Muscle of leg (tissue), 11 donors: ENCODE measurements around the gene CSF1R. TPM values are rescaled to one million over a fixed set of nuclear protein-coding genes. Genes with fewer than 3 reads are reported as not detected.

Source experiments
- DNase-seq: peaks from one replicate; pipeline ENCODE4 v3.0.0; 2013
- H3K27ac ChIP-seq: one replicate; pipeline ENCODE4 v1.5.1; 2013; ENCODE audit warnings: mild to moderate bottlenecking, low read length, control low read depth
- H3K27me3 ChIP-seq: one replicate; pipeline ENCODE4 v1.6.1; 2013; ENCODE audit warnings: low read length; ENCODE audit not compliant: control insufficient read depth, insufficient read depth
- H3K36me3 ChIP-seq: one replicate; pipeline ENCODE4 v1.6.1; 2013; ENCODE audit warnings: low read length; ENCODE audit not compliant: control insufficient read depth, insufficient read depth
- H3K4me1 ChIP-seq: one replicate; pipeline ENCODE4 v1.6.1; 2013; ENCODE audit warnings: low read length; ENCODE audit not compliant: control insufficient read depth, insufficient read depth
- H3K4me3 ChIP-seq: one replicate; pipeline ENCODE4 v1.5.1; 2013; ENCODE audit warnings: low read length, control low read depth
- H3K9me3 ChIP-seq: replicated peaks from 2 replicates; pipeline ENCODE4 v1.6.1; 2013; ENCODE audit warnings: low read depth, low read length; ENCODE audit not compliant: control insufficient read depth
- WGBS: methylation state at CpG from one replicate; pipeline ENCODE4 v1.1.5; 2013; ENCODE audit warnings: missing lambda C conversion rate; ENCODE audit not compliant: insufficient coverage; 5-methylcytosine and 5-hydroxymethylcytosine counted together
- polyA plus RNA-seq, 8 donors: library from polyadenylated mRNA; unstranded; fragments of 120-200 nt; gene quantifications; one replicate each; pipeline versions ENCODE4 v1.2.1 to v1.2.3, GENCODE V29; 2013; ENCODE audit warnings: inconsistent platforms in 1 of 8, low replicate concordance in 1 of 8; ENCODE audit not compliant: insufficient read length in 8 of 8, insufficient read depth in 1 of 8
- total RNA-seq: library from RNA; stranded (reverse); fragments of 120-200 nt; gene quantifications from one replicate; pipeline ENCODE4 v1.2.4, GENCODE V29; 2013

Gene CSF1R
- total and polyA plus RNA-seq, 9 donors: 9.2 to 34.5 (median 27.3) TPM

GRCh38 chr5:150080696-150081435 is 5.5 kb downstream of the CSF1R start:
- DNase-seq: no peak
- Histone ChIP-seq H3K4me3 (no peak overlapping the region), H3K27ac (no peak overlapping the region), H3K36me3 (no peaks in the 10 kb centered on the region), H3K9me3 (no peaks in the 10 kb centered on the region), H3K4me1 (peaks cover 10% of the 10 kb centered on the region), H3K27me3 (peaks cover 2% of the 10 kb centered on the region)
- WGBS: 89% methylated on average over 12 of the region's 15 CpGs

- Histone ChIP-seq H3K4me3 (no peak overlapping the region), H3K27ac (no peak overlapping the region), H3K9me3 (no peaks in the 10 kb centered on the region), H3K36me3 (no peaks in the 10 kb centered on the region), H3K27me3 (peaks cover 2% of the 10 kb centered on the region), H3K4me1 (peaks cover 10% of the 10 kb centered on the region)
- 94% methylated on average over 18 of the region's 19 CpGs for whole genome bisulfite sequencing
- DNase-seq: no peak
Measured at GRCh38 chr5:150079909-150080461, 6.4 kb downstream of the CSF1R start.

GRCh38 chr5:150078802-150079689 is 7.3 kb downstream of the CSF1R start:
- Histone ChIP-seq H3K4me1 (peaks cover 10% of the 10 kb centered on the region), H3K27ac (no peak overlapping the region), H3K4me3 (no peak overlapping the region), H3K27me3 (peaks cover 2% of the 10 kb centered on the region), H3K9me3 (no peaks in the 10 kb centered on the region), H3K36me3 (no peaks in the 10 kb centered on the region)
- DNase-seq: no peak
- WGBS: 80% methylated on average over 7 of the region's 7 CpGs

GRCh38 chr5:150077996-150078801 is 8.2 kb downstream of the CSF1R start:
- Histone ChIP-seq H3K9me3 (no peaks in the 10 kb centered on the region), H3K4me1 (peaks cover 10% of the 10 kb centered on the region), H3K27me3 (peaks cover 2% of the 10 kb centered on the region), H3K36me3 (no peaks in the 10 kb centered on the region), H3K4me3 (no peak overlapping the region), H3K27ac (no peak overlapping the region)
- 91% methylated on average over 8 of the region's 8 CpGs for WGBS
- DNase-seq: no peak

- H3K36me3 ChIP-seq: no peaks in the 10 kb centered on the region
- DNase-seq: no peak
- WGBS: 83% methylated on average over 5 of the region's 8 CpGs
Measured at GRCh38 chr5:150077060-150077459, 9.3 kb downstream of the CSF1R start.

GRCh38 chr5:150075806-150076205 is 10.5 kb downstream of the CSF1R start:
- H3K4me1 ChIP-seq: no peaks in the 10 kb centered on the region
- H3K9me3 ChIP-seq: no peaks in the 10 kb centered on the region
- H3K27me3 ChIP-seq: no peaks in the 10 kb centered on the region
- no peak for DNase-seq
- H3K4me3 ChIP-seq: no peak overlapping the region
- H3K36me3 ChIP-seq: no peaks in the 10 kb centered on the region
- 70% methylated on average over 4 of the region's 4 CpGs for WGBS
- no peak overlapping the region for H3K27ac ChIP-seq

More at GRCh38 chr5:150077060-150077459, 9.3 kb downstream of the CSF1R start:
- peaks cover 5% of the 10 kb centered on the region for H3K4me1 ChIP-seq
- no peak overlapping the region for H3K4me3 ChIP-seq
- no peak overlapping the region for H3K27ac ChIP-seq
- H3K27me3 ChIP-seq: no peaks in the 10 kb centered on the region
- no peaks in the 10 kb centered on the region for H3K9me3 ChIP-seq

- no peak overlapping the region for H3K27ac ChIP-seq
- H3K27me3 ChIP-seq: no peaks in the 10 kb centered on the region
- no peaks in the 10 kb centered on the region for H3K36me3 ChIP-seq
- no peaks in the 10 kb centered on the region for H3K4me1 ChIP-seq
- WGBS: 83% methylated on average over 2 of the region's 4 CpGs
- H3K9me3 ChIP-seq: no peaks in the 10 kb centered on the region
- DNase-seq: no peak
- no peak overlapping the region for H3K4me3 ChIP-seq
Measured at GRCh38 chr5:150075233-150075632, 11.1 kb downstream of the CSF1R start.

GRCh38 chr5:150073677-150074076 is 12.7 kb downstream of the CSF1R start:
- Histone ChIP-seq H3K27me3 (no peaks in the 10 kb centered on the region), H3K4me3 (no peak overlapping the region), H3K36me3 (no peaks in the 10 kb centered on the region), H3K27ac (no peak overlapping the region), H3K9me3 (no peaks in the 10 kb centered on the region), H3K4me1 (peaks cover 8% of the 10 kb centered on the region)
- DNase-seq: no peak
- WGBS: no CpG with 5 or more reads among the region's 3 CpGs

GRCh38 chr5:150073086-150073625 is 13.2 kb downstream of the CSF1R start:
- Histone ChIP-seq H3K36me3 (no peaks in the 10 kb centered on the region), H3K27ac (no peak overlapping the region), H3K27me3 (no peaks in the 10 kb centered on the region), H3K4me1 (peaks cover 13% of the 10 kb centered on the region), H3K4me3 (no peak overlapping the region), H3K9me3 (no peaks in the 10 kb centered on the region)
- DNase-seq: no peak
- WGBS: 76% methylated on average over 2 of the region's 5 CpGs
